HEK293 (cell line): ENCODE measurements around the gene OR10P1.

Source experiments
- CTCF ChIA-PET: fragments of 350-600 bp; formaldehyde crosslinking; extraction: SDS; loops from one replicate; lab custom pipeline; 2021; ENCODE audit warnings: antibody characterized with exemption; lab: Yijun Ruan, JAX
- POLR2A ChIA-PET: fragments of 300-600 bp; formaldehyde crosslinking; extraction: SDS; loops from one replicate; lab custom pipeline; 2020; ENCODE audit warnings: antibody characterized with exemption, inconsistent platforms; lab: Yijun Ruan, JAX
- H3K27ac ChIP-seq: fragments of 200-500 bp; sonication (Bioruptor generic); 2 replicates; pipeline ENCODE4 v1.5.1; 2014; ENCODE audit warnings: low read depth, low read length, control low read depth, inconsistent platforms; ENCODE audit errors: extremely low read depth
- H3K36me3 ChIP-seq, 2 experiments: fragments of 200-500 bp in 1 of 2; sonication (Bioruptor generic) in 1 of 2; 1 replicate in 1 of 2; 2 replicates in 1 of 2; pipeline ENCODE4 v1.5.1; 2014 to 2017; ENCODE audit warnings: inconsistent platforms in 2 of 2, low read length in 2 of 2; ENCODE audit not compliant: control insufficient read depth in 2 of 2, insufficient read depth in 1 of 2
- H3K4me1 ChIP-seq: fragments of 200-500 bp; sonication (Bioruptor generic); 2 replicates; pipeline ENCODE4 v1.5.1; 2014; ENCODE audit warnings: mild to moderate bottlenecking, low read length, inconsistent platforms; ENCODE audit not compliant: control insufficient read depth, insufficient read depth
- H3K4me3 ChIP-seq: 2 replicates; pipeline ENCODE4 v1.5.1; 2011; ENCODE audit warnings: low read depth, mild to moderate bottlenecking, control low read depth, low read length, moderate library complexity
- H3K9me3 ChIP-seq: fragments of 200-500 bp; sonication (Bioruptor generic); 2 replicates; pipeline ENCODE4 v1.5.1; 2014; ENCODE audit warnings: low read depth, low read length, inconsistent platforms; ENCODE audit not compliant: control insufficient read depth, insufficient read depth
- BCL11A ChIP-seq: fragments of 450-650 bp; formaldehyde crosslinking; IDR thresholded peaks from 2 replicates; pipeline ENCODE4 v1.5.1; 2016; ENCODE audit warnings: low read depth, missing biosample characterization, missing genetic modification characterization
- HOXC10 ChIP-seq: sonication (generic); formaldehyde crosslinking; IDR thresholded peaks from 2 replicates; pipeline ENCODE4 v1.8.1; 2023; ENCODE audit warnings: mild to moderate bottlenecking, missing genetic modification reagents
- OSR2 ChIP-seq: fragments of 450-650 bp; formaldehyde crosslinking; IDR thresholded peaks from 2 replicates; pipeline ENCODE4 v1.5.1; 2016; ENCODE audit warnings: missing biosample characterization, missing genetic modification characterization
- TRIM28 ChIP-seq: IDR thresholded peaks from 2 replicates; pipeline ENCODE4 v1.6.1; 2011; ENCODE audit warnings: low read length, control low read depth, borderline replicate concordance
- ZFP69B ChIP-seq: fragments of 450-650 bp; formaldehyde crosslinking; IDR thresholded peaks from 2 replicates; pipeline ENCODE4 v1.5.1; 2016; ENCODE audit warnings: missing biosample characterization, missing genetic modification characterization
- ZNF121 ChIP-seq: fragments of 450-650 bp; formaldehyde crosslinking; IDR thresholded peaks from 2 replicates; pipeline ENCODE4 v1.5.1; 2016; ENCODE audit warnings: missing biosample characterization, missing genetic modification characterization
- ZNF155 ChIP-seq: fragments of 450-650 bp; formaldehyde crosslinking; IDR thresholded peaks from 2 replicates; pipeline ENCODE4 v1.5.1; 2016; ENCODE audit warnings: missing biosample characterization, missing genetic modification characterization
- ZNF16 ChIP-seq: fragments of 450-650 bp; formaldehyde crosslinking; IDR thresholded peaks from 2 replicates; pipeline ENCODE4 v1.5.1; 2016; ENCODE audit warnings: low read depth, missing biosample characterization, missing genetic modification characterization
- ZNF223 ChIP-seq: fragments of 450-650 bp; formaldehyde crosslinking; IDR thresholded peaks from 2 replicates; pipeline ENCODE4 v1.5.1; 2016; ENCODE audit warnings: missing biosample characterization, missing genetic modification characterization
- ZNF394 ChIP-seq: fragments of 450-650 bp; formaldehyde crosslinking; IDR thresholded peaks from 2 replicates; pipeline ENCODE4 v1.5.1; 2016; ENCODE audit warnings: missing biosample characterization, missing genetic modification characterization, mild to moderate bottlenecking, moderate library complexity, borderline replicate concordance
- ZNF600 ChIP-seq: fragments of 450-650 bp; formaldehyde crosslinking; IDR thresholded peaks from 2 replicates; pipeline ENCODE4 v1.5.1; 2016; ENCODE audit warnings: missing biosample characterization, missing genetic modification characterization
- ZNF654 ChIP-seq: fragments of 450-650 bp; formaldehyde crosslinking; IDR thresholded peaks from 2 replicates; pipeline ENCODE4 v1.5.1; 2016; ENCODE audit warnings: low read depth, missing biosample characterization, missing genetic modification characterization
- ZNF777 ChIP-seq: fragments of 450-650 bp; formaldehyde crosslinking; IDR thresholded peaks from 2 replicates; pipeline ENCODE4 v1.5.1; 2017; ENCODE audit warnings: missing biosample characterization, missing genetic modification characterization, borderline replicate concordance
- ZSCAN23 ChIP-seq: fragments of 450-650 bp; formaldehyde crosslinking; IDR thresholded peaks from 2 replicates; pipeline ENCODE4 v1.5.1; 2016; ENCODE audit warnings: missing biosample characterization, missing genetic modification characterization
- TF ChIP-seq, protein P1 (sequence below): fragments of 450-650 bp; formaldehyde crosslinking; IDR thresholded peaks from 2 replicates; pipeline ENCODE4 v1.5.1; 2016; ENCODE audit warnings: missing biosample characterization, missing genetic modification characterization
- TF ChIP-seq, protein P2 (sequence below): fragments of 450-650 bp; formaldehyde crosslinking; conservative IDR thresholded peaks from 2 replicates; pipeline ENCODE4 v1.5.1; 2016; ENCODE audit warnings: low read depth, missing biosample characterization, missing genetic modification characterization

The OR10P1 gene

DNA sequence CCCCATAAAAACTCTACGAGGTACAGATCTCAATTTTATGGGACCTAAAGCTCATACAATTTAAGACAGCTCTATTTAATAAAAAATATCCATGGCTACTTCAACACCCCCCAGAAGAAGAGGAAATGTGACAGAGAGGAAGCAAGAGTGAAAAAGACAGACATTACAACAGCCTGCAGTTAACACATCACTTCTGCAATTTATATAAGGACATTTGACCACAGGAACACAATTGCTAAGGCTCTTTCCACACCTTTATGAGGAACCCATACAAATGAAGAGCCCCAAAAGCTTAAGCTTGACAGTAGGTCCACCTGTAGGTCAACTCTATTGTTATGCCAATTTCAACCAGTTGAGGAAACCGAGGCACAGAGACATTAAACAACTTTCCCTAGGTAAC lies 5.6 kb downstream of the OR10P1 start (continued):
- TF ChIP-seq ZNF394 (no peak), BCL11A (tag by site-specific recombination) (no peak), ZNF16 (tag by site-specific recombination) (no peak), HOXC10 (CRISPR knock-in tag) (no peak), ZNF121 (tag by site-specific recombination) (no peak), ZNF155 (tag by site-specific recombination) (no peak)
- TF ChIP-seq, protein P1, sequence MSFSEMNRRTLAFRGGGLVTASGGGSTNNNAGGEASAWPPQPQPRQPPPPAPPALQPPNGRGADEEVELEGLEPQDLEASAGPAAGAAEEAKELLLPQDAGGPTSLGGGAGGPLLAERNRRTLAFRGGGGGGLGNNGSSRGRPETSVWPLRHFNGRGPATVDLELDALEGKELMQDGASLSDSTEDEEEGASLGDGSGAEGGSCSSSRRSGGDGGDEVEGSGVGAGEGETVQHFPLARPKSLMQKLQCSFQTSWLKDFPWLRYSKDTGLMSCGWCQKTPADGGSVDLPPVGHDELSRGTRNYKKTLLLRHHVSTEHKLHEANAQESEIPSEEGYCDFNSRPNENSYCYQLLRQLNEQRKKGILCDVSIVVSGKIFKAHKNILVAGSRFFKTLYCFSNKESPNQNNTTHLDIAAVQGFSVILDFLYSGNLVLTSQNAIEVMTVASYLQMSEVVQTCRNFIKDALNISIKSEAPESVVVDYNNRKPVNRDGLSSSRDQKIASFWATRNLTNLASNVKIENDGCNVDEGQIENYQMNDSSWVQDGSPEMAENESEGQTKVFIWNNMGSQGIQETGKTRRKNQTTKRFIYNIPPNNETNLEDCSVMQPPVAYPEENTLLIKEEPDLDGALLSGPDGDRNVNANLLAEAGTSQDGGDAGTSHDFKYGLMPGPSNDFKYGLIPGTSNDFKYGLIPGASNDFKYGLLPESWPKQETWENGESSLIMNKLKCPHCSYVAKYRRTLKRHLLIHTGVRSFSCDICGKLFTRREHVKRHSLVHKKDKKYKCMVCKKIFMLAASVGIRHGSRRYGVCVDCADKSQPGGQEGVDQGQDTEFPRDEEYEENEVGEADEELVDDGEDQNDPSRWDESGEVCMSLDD: no peak

DNA sequence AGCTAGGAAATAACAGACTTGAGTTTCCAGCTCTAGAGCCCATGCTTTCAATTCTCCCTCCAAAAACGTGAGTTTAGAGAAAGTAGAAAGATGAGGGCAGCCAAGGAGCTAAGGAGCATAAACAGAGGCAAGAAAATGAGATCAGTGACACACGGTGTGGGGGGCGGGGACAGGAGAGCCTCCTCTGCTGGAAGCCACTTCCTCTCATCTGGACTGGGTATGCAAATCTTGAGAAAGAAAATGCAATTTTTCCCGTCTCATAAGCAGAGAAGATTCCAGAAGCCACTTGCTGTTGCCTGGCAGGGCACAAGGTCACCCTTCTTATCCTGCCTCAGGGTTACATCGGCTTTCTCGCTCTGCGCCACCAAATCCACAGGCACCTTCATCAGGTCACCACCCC lies 6.0 kb downstream of the OR10P1 start:
- no peaks in the 10 kb centered on the region for H3K9me3 ChIP-seq
- ChIA-PET POLR2A (interaction anchor here (0.6 kb wide), 1 partner anchor 795 kb away, joined by 3 read pairs; no protein-coding TSS in a partner anchor), CTCF (interaction anchor here (1.1 kb wide), 1 partner anchor 12 kb away, joined by 4 read pairs; no protein-coding TSS in a partner anchor)
- H3K36me3 ChIP-seq: no peaks in the 10 kb centered on the region
- H3K4me3 ChIP-seq: no peak overlapping the region
- H3K4me1 ChIP-seq: no peaks in the 10 kb centered on the region
- H3K27ac ChIP-seq: no peak overlapping the region
- TF ChIP-seq TRIM28: no peak
- TF ChIP-seq, protein P1: no peak

DNA sequence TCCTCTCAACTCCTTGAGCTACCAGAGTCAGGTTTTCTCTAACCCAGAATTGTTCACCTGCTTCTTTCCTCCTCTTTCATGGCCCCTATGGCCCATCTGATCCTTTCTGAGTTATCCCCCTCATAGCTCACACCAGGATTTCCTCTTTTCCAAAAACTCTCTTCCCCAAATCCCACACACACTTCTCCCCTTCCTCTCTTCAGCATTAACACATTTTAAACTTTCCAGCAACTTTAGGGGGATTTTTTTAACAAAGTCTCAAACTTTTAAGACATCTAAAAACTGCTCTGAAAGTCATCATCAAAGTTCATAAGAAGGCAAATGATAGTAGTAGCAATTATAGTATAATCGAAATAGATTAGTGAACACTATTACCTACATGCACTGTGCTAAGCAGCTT lies 7.9 kb downstream of the OR10P1 start:
- TF ChIP-seq OSR2 (tag by site-specific recombination) (no peak), ZNF654 (tag by site-specific recombination) (no peak), ZSCAN23 (no peak), ZNF223 (tag by site-specific recombination) (no peak), ZFP69B (tag by site-specific recombination) (no peak), ZNF777 (tag by site-specific recombination) (no peak), ZNF600 (tag by site-specific recombination) (no peak)
- TF ChIP-seq, protein P2, sequence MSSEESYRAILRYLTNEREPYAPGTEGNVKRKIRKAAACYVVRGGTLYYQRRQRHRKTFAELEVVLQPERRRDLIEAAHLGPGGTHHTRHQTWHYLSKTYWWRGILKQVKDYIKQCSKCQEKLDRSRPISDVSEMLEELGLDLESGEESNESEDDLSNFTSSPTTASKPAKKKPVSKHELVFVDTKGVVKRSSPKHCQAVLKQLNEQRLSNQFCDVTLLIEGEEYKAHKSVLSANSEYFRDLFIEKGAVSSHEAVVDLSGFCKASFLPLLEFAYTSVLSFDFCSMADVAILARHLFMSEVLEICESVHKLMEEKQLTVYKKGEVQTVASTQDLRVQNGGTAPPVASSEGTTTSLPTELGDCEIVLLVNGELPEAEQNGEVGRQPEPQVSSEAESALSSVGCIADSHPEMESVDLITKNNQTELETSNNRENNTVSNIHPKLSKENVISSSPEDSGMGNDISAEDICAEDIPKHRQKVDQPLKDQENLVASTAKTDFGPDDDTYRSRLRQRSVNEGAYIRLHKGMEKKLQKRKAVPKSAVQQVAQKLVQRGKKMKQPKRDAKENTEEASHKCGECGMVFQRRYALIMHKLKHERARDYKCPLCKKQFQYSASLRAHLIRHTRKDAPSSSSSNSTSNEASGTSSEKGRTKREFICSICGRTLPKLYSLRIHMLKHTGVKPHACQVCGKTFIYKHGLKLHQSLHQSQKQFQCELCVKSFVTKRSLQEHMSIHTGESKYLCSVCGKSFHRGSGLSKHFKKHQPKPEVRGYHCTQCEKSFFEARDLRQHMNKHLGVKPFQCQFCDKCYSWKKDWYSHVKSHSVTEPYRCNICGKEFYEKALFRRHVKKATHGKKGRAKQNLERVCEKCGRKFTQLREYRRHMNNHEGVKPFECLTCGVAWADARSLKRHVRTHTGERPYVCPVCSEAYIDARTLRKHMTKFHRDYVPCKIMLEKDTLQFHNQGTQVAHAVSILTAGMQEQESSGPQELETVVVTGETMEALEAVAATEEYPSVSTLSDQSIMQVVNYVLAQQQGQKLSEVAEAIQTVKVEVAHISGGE: no peak
- TF ChIP-seq, all 188 proteins: peak for 0
- H3K9me3 ChIP-seq: no peaks in the 10 kb centered on the region
- H3K27ac ChIP-seq: no peak overlapping the region
- ChIA-PET POLR2A (no interaction called here), CTCF (interaction anchor here (0.5 to 4.5 kb wide), 8 partner anchors 9 to 504 kb away, joined by 3 to 115 read pairs (median 6); partner anchors contain the start of genes OR10P1 and RDH5)
- H3K4me1 ChIP-seq: no peaks in the 10 kb centered on the region
- no peak overlapping the region for H3K4me3 ChIP-seq
- H3K36me3 ChIP-seq: no peaks in the 10 kb centered on the region
